Fibroblast of the aortic adventitia (primary cell): Measurements from ENCODE around the gene GPC6. TPM values are rescaled to one million over a fixed set of nuclear protein-coding genes. Genes with fewer than 3 reads are reported as not detected.

Experiments
- DNase-seq: peaks from one replicate; pipeline ENCODE4 v3.0.0-alpha.2; 2010; ENCODE audit warnings: low read depth
- H3K4me3 ChIP-seq: 2 replicates; pipeline ENCODE4 v1.5.1; 2011; ENCODE audit warnings: low read depth, mild to moderate bottlenecking, control low read depth, low read length, moderate library complexity
- total RNA-seq: library from RNA; depleted of rRNA; stranded (reverse); fragments of >200 nt; gene quantifications from 2 replicates; pipeline ENCODE4 v1.2.3, GENCODE V29; 2012; ENCODE audit warnings: low replicate concordance
- TF ChIP-seq, protein P1 (sequence below): IDR thresholded peaks from 2 replicates; pipeline ENCODE4 v1.5.1; 2011; ENCODE audit warnings: mild to moderate bottlenecking, low read length, control low read depth, inconsistent platforms; ENCODE audit not compliant: insufficient read depth

The GPC6 gene
- total RNA-seq, 1 donor: 92.6 TPM

DNA sequence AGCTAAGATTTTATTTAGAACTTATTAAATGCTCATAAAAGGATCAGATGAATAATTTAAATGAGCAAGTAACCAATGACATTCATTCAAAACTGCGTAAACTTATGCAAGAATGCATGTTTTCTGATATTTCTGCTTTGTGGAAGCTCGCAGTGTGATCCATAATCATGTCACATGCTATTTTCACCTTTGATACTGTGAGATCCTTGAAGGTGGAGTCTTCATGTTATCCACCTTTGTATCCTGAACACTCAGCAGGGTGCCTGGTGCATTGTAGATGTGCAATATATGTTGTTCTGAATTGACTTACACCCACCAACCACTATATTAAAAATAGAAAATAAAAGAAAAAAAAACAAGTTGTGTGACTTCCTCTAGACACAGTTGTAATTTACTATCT is 919.4 kb downstream of the GPC6 start:
- no peak for DNase-seq
- no peak overlapping the region for H3K4me3 ChIP-seq
- TF ChIP-seq, protein P1, sequence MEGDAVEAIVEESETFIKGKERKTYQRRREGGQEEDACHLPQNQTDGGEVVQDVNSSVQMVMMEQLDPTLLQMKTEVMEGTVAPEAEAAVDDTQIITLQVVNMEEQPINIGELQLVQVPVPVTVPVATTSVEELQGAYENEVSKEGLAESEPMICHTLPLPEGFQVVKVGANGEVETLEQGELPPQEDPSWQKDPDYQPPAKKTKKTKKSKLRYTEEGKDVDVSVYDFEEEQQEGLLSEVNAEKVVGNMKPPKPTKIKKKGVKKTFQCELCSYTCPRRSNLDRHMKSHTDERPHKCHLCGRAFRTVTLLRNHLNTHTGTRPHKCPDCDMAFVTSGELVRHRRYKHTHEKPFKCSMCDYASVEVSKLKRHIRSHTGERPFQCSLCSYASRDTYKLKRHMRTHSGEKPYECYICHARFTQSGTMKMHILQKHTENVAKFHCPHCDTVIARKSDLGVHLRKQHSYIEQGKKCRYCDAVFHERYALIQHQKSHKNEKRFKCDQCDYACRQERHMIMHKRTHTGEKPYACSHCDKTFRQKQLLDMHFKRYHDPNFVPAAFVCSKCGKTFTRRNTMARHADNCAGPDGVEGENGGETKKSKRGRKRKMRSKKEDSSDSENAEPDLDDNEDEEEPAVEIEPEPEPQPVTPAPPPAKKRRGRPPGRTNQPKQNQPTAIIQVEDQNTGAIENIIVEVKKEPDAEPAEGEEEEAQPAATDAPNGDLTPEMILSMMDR: no peak

DNA sequence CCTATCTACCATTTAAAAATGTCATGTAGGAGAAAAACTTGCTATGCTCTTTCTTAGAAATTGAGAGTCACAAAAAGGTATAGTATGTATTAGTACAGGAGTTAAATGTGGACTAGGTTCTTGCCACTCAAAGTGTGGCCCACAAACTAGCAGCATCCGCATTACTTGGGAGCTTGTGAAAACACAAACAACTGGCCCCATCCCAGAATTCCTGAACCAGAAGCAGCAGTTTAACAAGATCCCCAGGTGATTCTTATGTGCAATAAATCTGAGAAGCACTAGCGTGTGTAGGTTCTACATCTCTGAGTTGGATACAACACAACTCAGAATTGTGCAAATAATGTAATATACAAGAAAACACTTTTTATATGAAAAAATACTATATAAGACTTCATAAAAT is 927.0 kb downstream of the GPC6 start:
- TF ChIP-seq, protein P1: no peak
- DNase-seq: no peak
- H3K4me3 ChIP-seq: no peak overlapping the region

DNA sequence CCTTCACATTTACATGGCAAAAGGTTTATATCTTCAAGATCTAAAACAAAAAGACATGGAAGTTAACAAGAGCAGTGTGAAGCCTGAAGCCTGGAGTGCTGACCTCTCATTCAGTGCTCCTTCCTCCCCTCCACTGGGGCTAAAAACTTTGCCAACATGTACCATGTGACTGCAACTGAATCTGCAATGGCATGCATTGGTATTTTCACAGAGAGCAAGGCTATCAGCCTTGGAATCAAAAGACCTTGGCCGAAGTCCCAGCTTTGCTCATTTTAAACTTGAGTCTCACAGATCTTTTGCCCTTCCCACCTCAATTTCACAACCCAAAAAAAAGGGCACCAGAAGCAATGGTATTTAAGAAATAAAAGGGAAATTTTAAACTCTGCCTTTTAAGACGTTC is 927.8 kb downstream of the GPC6 start:
- DNase-seq: peak; percentile 94
- H3K4me3 ChIP-seq: no peak overlapping the region
- TF ChIP-seq, protein P1: no peak

DNA sequence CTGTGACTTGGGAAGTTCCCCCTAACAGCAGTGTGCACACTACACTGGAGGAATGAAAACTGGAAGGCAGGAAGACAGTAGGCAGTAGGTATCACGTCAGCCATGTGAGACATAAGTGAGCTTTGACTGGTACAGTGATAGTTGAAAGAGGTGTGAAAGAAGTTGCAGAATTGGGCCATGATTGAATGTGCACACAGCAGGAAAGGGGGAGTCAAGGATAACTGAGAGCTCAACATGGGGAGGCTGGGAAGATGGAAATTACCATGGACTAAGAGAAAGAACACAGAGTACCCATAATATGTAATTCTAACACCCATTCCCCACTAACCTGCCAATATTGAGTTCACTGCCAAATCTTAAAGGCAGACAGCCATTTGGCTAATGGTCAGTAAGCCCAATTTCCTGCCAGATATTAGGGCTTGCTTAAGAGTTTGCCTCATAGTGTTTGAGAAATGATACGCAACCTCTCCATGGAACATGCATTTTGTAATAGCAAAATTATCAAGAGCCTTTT is 931.2 kb downstream of the GPC6 start:
- peak; percentile 80 for DNase-seq
- no peak overlapping the region for H3K4me3 ChIP-seq
- TF ChIP-seq, protein P1: no peak

DNA sequence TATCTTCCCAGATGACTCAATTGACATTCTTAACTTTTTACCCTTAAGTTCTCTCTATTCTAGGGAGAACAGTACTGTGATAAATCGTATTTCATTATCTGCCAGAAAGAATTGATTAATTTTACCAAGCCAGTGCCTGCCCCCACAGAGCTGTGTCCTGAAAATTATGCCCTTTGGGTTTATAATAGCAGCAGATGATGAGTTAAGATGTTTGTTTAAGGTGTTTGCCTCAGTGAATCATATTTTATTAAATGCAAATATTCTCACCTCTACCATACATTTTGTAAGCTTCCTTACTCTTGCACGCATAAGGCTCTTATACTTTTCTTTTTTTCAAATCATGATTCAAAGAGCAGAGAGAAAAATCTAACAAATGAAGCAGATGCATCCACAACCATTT is 934.3 kb downstream of the GPC6 start:
- no peak for DNase-seq
- TF ChIP-seq, protein P1: no peak
- H3K4me3 ChIP-seq: no peak overlapping the region

DNA sequence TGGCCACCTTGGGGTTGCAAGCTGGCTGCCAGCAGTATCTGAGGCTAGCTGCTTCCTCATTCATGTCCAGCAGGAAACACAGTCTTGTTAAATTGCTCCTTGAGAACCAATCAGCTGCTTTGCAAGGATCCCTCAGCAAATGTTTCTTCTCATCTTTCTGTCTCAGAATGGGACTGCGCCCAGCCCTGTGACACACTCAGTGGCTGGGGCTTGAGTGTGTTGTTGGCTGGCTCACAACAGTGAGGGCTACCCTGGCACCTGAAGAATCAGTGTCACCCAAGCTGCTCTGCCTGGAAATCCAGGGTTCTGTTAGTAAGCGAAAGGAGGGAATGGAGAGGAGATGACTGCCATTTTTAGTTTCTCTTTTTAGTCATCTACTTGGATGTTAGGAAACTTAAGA is 935.7 kb downstream of the GPC6 start:
- TF ChIP-seq, protein P1: no peak
- DNase-seq: no peak
- H3K4me3 ChIP-seq: no peak overlapping the region

DNA sequence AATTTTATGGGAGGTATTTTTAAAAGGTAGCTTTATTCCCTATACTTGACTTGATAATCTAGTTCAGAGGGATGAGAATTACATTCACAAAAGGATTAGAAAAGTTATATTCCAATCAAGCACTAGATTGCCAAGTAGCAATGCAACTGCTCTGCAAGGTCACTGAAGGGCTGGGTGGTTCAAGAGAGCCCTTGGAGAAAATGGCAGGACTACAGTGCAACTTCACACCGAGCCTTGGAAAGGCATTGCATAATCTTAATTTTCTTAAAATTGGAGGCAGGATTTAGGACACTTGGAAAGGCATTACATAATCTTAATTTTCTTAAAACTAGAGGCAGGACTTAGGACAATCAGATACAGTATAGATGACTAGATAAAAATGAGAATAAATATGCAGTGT is 936.9 kb downstream of the GPC6 start:
- no peak overlapping the region for H3K4me3 ChIP-seq
- TF ChIP-seq, protein P1: no peak
- DNase-seq: no peak
